ENCODE data around the gene USP19.

The USP19 gene

DNA sequence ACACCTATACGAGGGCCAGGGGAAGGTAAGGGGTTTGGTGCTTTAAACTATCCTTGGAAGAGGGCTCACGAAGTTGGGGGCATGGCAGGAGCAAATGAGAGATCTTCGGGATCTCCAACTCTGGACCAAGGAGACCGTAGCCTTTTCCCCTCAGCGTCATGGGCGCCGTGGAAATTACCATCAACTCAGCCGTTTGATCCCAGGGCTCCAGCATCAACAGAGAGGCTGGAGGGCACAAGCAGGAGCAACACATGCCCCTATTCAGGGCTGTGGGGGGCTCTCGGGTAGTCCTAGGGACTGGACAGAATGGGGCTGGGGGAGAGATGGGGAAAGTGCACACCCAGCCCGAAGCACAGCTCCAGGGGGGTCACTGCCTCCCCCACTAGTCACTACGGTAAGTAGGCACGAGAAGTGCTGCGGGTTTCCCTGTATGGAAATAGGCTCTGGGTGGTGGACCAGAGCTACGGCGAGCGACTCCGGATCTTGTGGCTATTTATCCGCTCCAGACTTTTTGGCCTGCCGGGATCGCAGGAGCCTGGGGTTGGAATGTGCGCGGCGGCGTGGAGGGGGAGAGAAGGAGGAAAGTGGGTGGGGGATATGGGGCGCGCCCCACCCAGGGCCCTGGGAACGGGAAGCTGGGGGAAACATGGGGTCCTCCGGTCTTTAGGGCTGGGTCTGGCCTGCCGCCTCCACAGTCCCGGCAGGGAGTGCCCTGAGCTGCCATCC lies 12.8 kb upstream of the USP19 start:
- DNase-seq (ENCODE audit: low read depth in 1 of 2, low spot score in 1 of 2), result no peak

DNA sequence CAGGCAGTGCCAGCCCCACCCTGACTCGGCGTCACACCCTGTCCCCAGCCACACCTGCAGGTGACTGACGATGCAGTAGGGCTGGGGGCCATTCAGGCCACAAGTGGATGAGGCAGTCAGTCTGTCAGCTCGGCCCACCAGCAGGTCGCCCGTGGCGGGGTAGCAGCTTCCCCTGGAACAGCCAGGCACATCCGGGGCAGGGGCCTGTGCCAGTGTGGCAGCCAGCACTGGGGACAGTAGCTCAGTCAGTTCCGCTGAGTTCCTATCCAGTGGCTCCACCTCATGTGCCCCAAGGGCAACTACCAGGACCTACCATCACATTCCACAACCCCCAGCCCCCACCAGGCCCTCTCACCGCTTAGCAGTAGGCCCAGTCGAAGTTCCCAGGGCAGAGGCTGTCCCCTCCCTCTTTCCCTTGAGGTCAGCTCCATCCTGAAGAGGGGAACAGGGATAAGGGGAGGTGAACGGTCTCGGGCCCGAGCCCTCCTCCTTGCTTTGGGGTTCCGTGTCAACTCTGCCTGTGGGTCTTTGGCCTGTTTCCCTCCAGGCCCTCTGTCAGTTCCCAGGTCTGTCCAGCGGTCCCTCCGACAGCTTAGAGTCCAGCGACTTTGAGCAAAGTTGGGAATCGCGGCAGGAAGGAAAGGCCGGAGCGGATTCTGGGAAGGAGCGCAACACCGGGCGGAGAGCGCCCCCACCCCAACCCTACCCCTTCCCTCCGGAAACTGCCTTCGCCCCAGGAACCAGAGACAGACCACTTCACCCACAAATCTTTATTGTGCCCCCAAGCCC lies 12.0 kb upstream of the USP19 start, which contains the start of gene LAMB2:
LAMB2 (minus strand) TSS at position 614 of the 789 bp plus-strand sequence; CDS start at position 431, 183 bp downstream.
- DNase-seq (ENCODE audit: low read depth in 1 of 2, low spot score in 1 of 2), result no peak

DNA sequence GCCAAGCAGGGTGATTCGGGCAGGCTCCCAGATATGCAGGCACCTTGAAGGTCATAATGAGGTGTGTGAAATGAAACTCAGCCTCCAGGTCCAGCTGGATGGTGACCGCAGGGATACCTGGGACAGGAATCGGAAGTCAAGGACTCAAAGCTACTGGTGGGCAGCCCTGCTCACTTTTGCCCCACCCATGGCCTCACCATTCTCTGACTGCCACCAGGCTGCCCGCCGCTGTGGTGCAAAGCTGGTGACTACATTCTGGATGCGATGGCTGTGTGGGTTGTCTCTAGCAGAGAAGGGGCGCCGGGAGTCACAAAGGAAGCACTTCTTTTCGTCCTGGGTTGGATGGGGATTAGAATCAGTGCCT lies 11.4 kb upstream of the USP19 start:
- no peak for DNase-seq (ENCODE audit: low read depth in 1 of 2, low spot score in 1 of 2)

- no peak for DNase-seq (ENCODE audit: low read depth in 1 of 2, low spot score in 1 of 2)
Measured at GRCh38 chr3:49131576-49131975, 11.0 kb upstream of the USP19 start.

DNA sequence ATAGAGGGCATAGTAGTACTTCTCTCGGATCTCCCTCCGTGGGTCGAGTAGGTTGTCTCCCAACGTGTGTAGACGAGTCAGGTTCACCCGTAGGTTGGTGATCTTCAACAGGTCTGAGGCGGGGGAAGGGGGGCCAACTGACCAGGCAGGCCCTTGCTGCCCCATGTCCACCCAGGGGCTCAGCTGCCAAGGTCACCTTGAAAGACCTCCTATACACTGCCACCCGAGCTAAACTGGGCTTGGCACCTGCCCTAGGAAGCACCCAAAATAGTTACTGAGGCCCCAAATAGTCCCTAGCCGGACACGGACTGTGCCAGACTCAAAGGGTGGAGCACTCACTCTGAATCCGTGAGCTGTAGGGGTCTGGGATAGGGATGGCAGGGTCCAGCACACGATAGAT lies 10.4 kb upstream of the USP19 start:
- DNase-seq (ENCODE audit: low read depth in 1 of 2, low spot score in 1 of 2), result no peak

DNA sequence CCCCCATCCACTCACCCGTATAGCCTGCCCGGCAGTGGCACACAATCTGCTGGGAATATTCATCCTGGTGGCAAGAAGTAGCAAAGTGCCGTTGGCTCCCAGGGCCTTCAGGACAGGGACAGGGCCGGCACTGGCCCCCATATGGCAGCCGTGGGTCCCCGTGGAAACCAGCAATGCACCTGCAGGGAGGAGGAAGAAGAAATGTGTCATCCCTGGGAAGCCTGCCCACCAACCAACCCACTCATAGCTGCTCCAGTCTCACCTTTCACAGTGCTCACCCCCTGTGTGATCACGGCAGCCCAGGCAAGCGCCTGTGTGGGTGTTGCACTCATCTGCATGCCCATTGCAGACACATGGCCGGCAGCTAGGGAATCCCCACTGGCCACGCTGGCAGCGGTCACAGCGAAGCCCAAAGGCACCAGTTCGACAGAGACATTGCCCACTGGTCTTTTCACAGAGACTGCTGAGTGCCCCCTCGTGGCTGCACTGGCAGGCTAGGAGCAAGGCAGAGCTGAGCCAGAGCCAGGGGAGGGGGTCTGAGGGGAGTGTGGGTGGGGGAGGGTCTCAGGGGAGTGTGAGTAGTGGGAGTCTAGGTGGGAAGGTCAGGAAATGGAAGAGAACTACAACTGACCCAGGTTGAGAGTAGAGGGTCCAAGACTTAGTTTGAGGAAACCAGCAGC lies 4.5 kb upstream of the USP19 start:
- no peak for DNase-seq (ENCODE audit: low read depth in 1 of 2, low spot score in 1 of 2)

GRCh38 chr3:49124203-49124602 lies 3.6 kb upstream of the USP19 start:
- no peak for DNase-seq (ENCODE audit: low read depth in 1 of 2, low spot score in 1 of 2)

DNA sequence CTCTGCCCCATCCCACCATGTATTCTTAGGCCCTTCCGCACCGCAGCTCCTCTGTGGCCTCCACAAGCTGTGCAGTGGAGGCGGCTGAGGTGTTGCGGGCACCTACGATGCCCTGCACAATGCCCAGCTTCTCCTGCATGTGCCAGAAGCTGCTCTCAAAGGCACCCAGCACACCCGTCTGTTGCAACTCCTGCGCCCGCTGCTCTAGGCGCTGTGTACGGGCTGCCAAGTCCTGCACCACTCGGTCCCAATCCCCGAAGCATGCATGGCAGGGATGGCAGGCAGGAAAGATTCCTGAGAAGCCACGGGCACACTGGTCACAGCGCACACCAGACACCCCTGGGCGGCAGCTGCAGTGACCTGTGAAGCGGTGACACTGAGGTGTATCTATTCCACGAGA lies 3.1 kb upstream of the USP19 start:
- no peak for DNase-seq (ENCODE audit: low read depth in 1 of 2, low spot score in 1 of 2)

GRCh38 chr3:49122886-49123545 lies 2.4 kb upstream of the USP19 start:
- DNase-seq (ENCODE audit: low read depth in 1 of 2, low spot score in 1 of 2), result no peak

DNA sequence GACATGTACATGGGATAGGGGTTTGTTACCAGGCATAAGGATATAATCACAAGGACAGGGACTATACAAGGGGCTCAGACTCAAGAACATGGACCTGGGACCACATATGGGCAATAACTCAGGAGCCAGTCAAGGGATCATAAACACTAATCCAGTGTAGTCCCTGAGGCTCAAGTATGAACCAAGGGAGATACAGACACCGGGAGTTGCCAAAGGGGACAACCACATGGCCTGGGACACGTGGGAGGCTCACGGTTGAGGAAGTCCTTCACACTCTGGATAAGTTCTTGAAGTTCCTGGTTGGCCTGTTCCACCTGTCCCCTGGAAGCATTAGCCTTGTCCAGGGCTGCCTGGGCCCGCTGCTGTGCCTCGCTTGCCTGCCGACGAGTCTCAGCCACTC lies 1.8 kb upstream of the USP19 start:
- DNase-seq (ENCODE audit: low read depth in 1 of 2, low spot score in 1 of 2), result no peak

DNA sequence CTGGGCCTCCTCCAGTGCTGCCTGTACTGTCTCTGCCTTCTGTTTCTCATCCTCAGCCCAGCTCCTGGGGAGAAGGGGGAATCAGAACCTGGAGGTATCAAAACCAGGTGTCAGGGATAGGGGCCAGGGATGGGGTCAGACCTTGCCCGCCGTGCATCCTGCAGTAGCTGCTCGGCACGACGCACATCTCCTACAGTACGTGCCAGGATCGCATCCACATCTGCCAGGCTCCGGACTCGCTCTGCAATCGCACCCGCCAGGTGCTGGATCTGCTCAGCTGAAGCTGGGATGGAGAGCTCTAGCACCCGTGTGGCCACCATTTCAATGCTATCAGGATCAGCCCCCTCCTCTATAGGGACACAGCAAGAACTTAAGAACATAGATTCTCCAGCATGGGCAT lies 1.4 kb upstream of the USP19 start:
- no peak for DNase-seq (ENCODE audit: low read depth in 1 of 2, low spot score in 1 of 2)

DNA sequence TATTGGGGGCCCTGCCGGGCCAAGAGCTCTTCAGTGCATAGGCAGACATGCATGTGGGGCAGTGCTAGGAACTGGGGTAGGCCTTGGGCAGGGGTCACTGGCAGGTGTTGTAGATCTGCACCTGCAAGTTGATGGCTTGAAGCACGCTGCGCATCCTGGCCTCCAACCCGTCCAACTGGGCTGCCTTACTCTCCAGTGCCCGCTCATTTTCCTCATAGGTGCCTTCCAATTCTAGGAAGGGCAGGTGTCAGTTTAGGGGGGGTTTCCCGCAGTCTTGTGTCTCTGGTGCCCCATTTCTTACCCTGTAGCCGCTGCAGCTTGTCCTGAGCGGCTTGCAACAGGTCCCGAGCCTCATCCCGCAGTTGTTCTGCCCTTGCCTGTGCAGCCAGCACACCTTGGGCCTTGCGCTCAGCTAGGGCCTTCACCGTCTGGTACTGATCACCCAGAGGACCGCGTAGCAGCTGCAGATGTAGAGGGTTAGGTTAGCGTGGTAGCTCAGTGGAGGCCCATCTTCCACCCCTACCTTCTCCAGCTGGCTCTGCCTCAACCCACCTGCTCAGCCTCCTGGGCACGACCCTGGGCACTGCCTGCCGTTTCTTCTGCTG lies 611 bp upstream of the USP19 start:
- DNase-seq (ENCODE audit: low read depth in 1 of 2, low spot score in 1 of 2), result no peak

- DNase-seq (ENCODE audit: low read depth in 1 of 2, low spot score in 1 of 2), result no peak
Measured at GRCh38 chr3:49120096-49120437, 556 bp downstream of the USP19 start.

- no peak for DNase-seq (ENCODE audit: low read depth in 1 of 2, low spot score in 1 of 2)
Measured at GRCh38 chr3:49119439-49119838, 1.2 kb downstream of the USP19 start.

- DNase-seq (ENCODE audit: low read depth in 1 of 2, low spot score in 1 of 2), result no peak
Measured at GRCh38 chr3:49119036-49119435, 1.6 kb downstream of the USP19 start.

DNA sequence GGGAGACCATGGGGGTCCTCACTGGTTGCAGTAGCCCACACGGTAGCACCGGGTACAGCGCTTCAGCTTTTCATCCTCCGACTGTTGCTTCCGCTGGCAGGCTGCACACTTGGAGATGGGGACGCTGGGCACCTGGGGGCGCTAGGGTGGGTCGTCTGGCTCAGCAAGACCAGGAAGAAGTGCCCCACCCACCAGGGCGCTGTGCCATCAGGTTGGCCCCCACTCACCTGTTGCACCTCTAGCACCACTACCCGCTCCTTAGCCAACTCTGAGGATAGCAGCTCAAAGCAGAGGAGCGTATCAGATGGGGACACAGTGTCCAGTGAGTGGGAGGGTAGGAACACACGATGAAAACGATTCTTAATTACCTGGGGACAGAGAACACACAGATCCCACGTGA lies 8.4 kb downstream of the USP19 start:
- no peak for DNase-seq (ENCODE audit: low read depth in 1 of 2, low spot score in 1 of 2)

DNA sequence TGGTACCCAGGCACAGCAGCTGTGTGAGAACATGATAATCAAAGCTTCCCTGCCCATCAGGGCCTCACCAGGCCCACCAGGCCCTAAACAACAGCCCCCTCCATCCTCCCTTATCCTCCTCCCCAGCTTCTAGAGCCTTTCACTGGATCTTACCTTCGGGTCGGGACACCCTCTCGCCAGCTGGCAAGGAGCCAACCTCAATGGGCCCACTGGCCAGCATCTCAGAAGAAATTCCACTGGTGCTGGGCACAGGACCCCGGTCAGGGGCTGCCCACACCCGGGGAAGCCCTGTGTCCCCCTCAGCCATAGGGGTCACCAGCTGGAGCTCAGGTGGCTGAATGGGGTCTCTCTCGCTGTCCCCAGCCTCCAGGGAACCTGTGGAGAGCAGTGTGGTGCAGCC lies 9.3 kb downstream of the USP19 start:
- DNase-seq (ENCODE audit: low read depth in 1 of 2, low spot score in 1 of 2), result no peak

GRCh38 chr3:49110780-49111179 lies 9.8 kb downstream of the USP19 start:
- no peak for DNase-seq (ENCODE audit: low read depth in 1 of 2, low spot score in 1 of 2)

- no peak for DNase-seq (ENCODE audit: low read depth in 1 of 2, low spot score in 1 of 2)
Measured at GRCh38 chr3:49108346-49108745, 12.3 kb downstream of the USP19 start.

DNA sequence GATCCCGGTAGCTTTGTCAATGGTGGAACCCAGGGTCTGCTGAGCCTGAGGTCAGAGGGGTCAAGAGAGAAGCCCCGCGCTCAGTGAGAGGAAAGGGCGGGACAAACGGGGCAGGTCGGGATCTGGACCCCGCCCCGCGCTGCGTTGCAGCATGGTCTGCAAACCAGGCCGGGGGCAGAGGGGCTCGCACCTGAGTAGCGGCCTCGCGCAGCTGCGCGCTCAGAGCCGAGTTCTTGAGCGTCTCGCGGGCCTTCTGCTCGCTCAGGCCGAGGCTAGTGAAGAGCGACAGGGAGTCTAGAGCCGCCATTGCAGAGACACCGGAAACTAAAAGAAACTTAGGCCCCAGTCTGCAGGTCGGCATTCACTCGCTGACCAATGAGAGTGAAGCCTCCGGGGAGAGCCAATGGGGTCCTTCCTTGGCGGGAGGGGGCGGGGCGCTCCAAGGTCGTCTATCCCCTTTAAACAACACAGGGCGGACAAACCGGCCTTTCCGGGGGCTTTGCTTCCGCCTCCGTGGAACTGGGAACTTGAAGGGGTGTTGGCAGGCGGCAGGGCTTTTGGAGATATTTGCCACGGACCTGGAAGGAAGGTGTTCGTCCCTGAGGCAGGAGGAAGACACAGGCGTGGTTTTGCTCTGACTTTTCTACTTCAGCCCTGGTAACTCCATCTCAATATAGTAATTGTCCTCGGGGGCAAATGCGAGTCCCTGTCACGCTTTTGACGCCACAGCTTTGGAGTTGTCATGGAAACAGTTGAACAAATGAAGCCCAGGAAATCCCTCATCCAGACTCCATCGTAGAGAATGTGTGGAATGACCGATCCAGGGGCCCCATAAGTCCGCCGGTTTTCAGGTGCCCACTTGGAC lies 16.0 kb downstream of the USP19 start, which contains the start of gene QARS1:
QARS1 (minus strand) TSS at position 331 of the 865 bp plus-strand sequence; CDS start at position 307, 24 bp downstream.
- DNase-seq (ENCODE audit: low read depth in 1 of 2, low spot score in 1 of 2), result peak; percentile 74 to 79
